Choroid plexus epithelial cell (primary cell): Measurements from ENCODE around the gene CERS4.
"Not testable (repeated sequence)": the region's sequence is repeated elsewhere in the genome, so short reads cannot be mapped to it uniquely, and the experiment has no call there.

Experiments used
- DNase-seq: peaks from one replicate; pipeline ENCODE4 v3.0.0-alpha.2; 2010; ENCODE audit warnings: low read depth
- H3K4me3 ChIP-seq: 2 replicates; pipeline ENCODE4 v1.5.1; 2011; ENCODE audit warnings: low read depth, mild to moderate bottlenecking, control low read depth, low read length, moderate library complexity
- TF ChIP-seq, protein P1 (sequence below): conservative IDR thresholded peaks from 2 replicates; pipeline ENCODE4 v1.5.1; 2011; ENCODE audit warnings: low read depth, mild to moderate bottlenecking, control low read depth, inconsistent platforms, low read length, moderate library complexity

Gene CERS4

GRCh38 chr19:8259142-8259921, 50.2 kb downstream of the CERS4 start:
- TF ChIP-seq, protein P1, sequence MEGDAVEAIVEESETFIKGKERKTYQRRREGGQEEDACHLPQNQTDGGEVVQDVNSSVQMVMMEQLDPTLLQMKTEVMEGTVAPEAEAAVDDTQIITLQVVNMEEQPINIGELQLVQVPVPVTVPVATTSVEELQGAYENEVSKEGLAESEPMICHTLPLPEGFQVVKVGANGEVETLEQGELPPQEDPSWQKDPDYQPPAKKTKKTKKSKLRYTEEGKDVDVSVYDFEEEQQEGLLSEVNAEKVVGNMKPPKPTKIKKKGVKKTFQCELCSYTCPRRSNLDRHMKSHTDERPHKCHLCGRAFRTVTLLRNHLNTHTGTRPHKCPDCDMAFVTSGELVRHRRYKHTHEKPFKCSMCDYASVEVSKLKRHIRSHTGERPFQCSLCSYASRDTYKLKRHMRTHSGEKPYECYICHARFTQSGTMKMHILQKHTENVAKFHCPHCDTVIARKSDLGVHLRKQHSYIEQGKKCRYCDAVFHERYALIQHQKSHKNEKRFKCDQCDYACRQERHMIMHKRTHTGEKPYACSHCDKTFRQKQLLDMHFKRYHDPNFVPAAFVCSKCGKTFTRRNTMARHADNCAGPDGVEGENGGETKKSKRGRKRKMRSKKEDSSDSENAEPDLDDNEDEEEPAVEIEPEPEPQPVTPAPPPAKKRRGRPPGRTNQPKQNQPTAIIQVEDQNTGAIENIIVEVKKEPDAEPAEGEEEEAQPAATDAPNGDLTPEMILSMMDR, result no peak
- no peak for DNase-seq
- no peak overlapping the region for H3K4me3 ChIP-seq

- no peak for DNase-seq
- H3K4me3 ChIP-seq, result no peak overlapping the region
- TF ChIP-seq, protein P1, result no peak
Observed at GRCh38 chr19:8259922-8260247, 50.7 kb downstream of the CERS4 start.

DNA sequence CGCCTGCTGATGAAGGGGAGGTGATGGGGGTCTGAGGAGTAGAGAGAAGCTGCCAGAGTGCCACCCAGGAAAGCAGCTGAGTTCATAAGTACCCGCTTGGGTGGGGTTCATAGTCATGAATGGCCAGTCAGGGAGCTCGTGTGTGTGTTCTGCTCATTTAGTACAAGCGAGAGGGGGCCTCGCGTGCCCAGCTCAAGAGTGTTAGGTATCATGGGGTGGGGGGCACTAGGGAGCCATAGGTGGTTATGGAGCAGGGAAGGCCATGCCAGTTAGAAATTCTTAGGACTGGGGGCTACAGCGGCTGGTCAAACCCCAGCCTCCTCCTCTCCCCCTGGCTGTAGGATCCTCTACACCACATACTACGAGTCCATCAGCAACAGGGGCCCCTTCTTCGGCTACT, 52.2 kb downstream of the CERS4 start:
- no peak for DNase-seq
- no peak overlapping the region for H3K4me3 ChIP-seq
- TF ChIP-seq, protein P1, result no peak

- TF ChIP-seq, protein P1, result no peak
- no peak for DNase-seq
- H3K4me3 ChIP-seq, result no peak overlapping the region
Observed at GRCh38 chr19:8261881-8262280, 52.7 kb downstream of the CERS4 start.

GRCh38 chr19:8262431-8262830, 53.3 kb downstream of the CERS4 start:
- no peak for DNase-seq
- no peak overlapping the region for H3K4me3 ChIP-seq
- TF ChIP-seq, protein P1, result no peak

DNA sequence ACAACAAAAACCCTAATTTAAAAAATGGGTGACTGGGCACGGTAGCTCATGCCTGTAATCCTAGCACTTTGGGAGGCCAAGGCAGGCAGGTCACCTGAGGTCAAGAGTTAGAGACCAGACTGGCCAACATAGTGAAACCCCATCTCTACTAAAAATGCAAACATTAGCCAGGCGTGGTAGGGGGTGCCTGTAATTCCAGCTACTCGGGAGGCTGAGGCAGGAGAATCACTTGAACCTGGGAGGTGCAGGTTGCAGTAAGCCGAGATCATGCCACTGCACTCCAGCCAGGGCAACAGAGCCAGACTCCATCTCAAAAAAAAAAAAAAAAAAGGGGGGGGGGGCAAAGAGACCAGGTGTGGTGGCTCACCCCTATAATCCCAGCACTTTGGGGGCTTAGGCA, 55.1 kb downstream of the CERS4 start:
- not testable (repeated sequence) for H3K4me3 ChIP-seq, DNase-seq

- no peak for DNase-seq
- TF ChIP-seq, protein P1, result no peak
- H3K4me3 ChIP-seq, result no peak overlapping the region
Observed at GRCh38 chr19:8265872-8266271, 56.7 kb downstream of the CERS4 start.
